ENCODE data around the gene SPTAN1.

Gene SPTAN1

GRCh38 chr9:128677794-128678193 is 125.4 kb downstream of the SPTAN1 start:
- Histone ChIP-seq H3F3A (ENCODE audit: insufficient read depth, low read length) (no peaks in the 10 kb centered on the region), H3K27me3 (ENCODE audit: insufficient read depth, low read length) (no peaks in the 10 kb centered on the region), H2AFZ (ENCODE audit: low read length) (no peak overlapping the region), H3K4me3 (ENCODE audit: low read depth, low read length, poor library complexity, severe bottlenecking) (no peak overlapping the region), H3K27ac (ENCODE audit: low read depth, low read length, poor library complexity, severe bottlenecking) (no peak overlapping the region), H3K4me2 (ENCODE audit: low read length) (no peak overlapping the region), H3K36me3 (ENCODE audit: insufficient read depth, low read length) (0 out of 2 replicates have a peak, but pooled peaks cover 4% of the 10 kb centered on the region), H4K20me1 (ENCODE audit: insufficient read depth, low read length) (no peaks in the 10 kb centered on the region), H3K9me2 (ENCODE audit: low read depth, low read length) (no peaks in the 10 kb centered on the region), H3K9me3 (ENCODE audit: low read length) (no peaks in the 10 kb centered on the region), H3K9ac (ENCODE audit: low read length) (no peak overlapping the region), H3K79me2 (ENCODE audit: insufficient read depth, low read length) (no peaks in the 10 kb centered on the region), H3K4me1 (ENCODE audit: insufficient read depth, low read length, severe bottlenecking) (peaks cover 2% of the 10 kb centered on the region)
- TF ChIP-seq, protein P1, sequence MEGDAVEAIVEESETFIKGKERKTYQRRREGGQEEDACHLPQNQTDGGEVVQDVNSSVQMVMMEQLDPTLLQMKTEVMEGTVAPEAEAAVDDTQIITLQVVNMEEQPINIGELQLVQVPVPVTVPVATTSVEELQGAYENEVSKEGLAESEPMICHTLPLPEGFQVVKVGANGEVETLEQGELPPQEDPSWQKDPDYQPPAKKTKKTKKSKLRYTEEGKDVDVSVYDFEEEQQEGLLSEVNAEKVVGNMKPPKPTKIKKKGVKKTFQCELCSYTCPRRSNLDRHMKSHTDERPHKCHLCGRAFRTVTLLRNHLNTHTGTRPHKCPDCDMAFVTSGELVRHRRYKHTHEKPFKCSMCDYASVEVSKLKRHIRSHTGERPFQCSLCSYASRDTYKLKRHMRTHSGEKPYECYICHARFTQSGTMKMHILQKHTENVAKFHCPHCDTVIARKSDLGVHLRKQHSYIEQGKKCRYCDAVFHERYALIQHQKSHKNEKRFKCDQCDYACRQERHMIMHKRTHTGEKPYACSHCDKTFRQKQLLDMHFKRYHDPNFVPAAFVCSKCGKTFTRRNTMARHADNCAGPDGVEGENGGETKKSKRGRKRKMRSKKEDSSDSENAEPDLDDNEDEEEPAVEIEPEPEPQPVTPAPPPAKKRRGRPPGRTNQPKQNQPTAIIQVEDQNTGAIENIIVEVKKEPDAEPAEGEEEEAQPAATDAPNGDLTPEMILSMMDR (IDR thresholded peaks at IDR 0.05; ENCODE audit: low read length) = no peak
- no peak for TF ChIP-seq EZH2 (IDR thresholded peaks at IDR 0.05; ENCODE audit: borderline replicate concordance, low read length)

All from OCI-LY1 (cell line).